SU-DHL-6 (cell line): ENCODE measurements around the gene SLC51A.

Experiments used
- EZH2phosphoT487 ChIP-seq: fragments of 200-600 bp; sonication (generic), shearing (Covaris generic); conservative IDR thresholded peaks from 2 replicates; pipeline ENCODE4 v1.6.1; 2018; ENCODE audit warnings: mild to moderate bottlenecking, antibody characterized with exemption, low read length, moderate library complexity, mixed read lengths
- TF ChIP-seq, protein P1 (sequence below): fragments of 200-600 bp; sonication (generic); IDR thresholded peaks from one replicate; pipeline ENCODE4 v1.5.1; 2017; ENCODE audit warnings: antibody characterized with exemption, mild to moderate bottlenecking, low read length, moderate library complexity; ENCODE audit not compliant: insufficient read depth, poor library complexity, severe bottlenecking

DNA sequence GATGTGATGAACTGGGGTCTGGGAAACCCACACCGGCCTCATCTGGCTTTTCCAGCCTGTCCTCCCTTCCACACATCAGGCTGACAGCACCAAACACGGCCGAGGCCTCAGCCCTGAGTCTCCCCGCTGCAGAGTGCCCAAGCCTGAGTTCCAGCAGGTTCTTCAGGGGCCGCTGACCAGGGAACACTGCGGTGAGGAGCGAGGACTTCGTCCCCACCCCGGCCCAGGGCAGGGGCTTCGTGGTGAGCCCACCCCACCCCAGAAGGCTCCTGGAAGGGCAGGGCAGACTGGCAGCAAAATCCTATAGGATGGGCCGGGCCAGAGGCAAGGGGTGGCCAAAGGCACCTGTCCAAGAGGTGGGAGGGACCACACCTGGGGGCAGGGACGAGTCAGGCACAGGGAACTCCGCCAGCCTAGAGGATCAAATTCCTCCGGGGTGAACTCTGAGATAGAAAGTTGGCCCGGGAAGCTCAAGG, at the start of gene SLC51A:
- TF ChIP-seq, protein P1, sequence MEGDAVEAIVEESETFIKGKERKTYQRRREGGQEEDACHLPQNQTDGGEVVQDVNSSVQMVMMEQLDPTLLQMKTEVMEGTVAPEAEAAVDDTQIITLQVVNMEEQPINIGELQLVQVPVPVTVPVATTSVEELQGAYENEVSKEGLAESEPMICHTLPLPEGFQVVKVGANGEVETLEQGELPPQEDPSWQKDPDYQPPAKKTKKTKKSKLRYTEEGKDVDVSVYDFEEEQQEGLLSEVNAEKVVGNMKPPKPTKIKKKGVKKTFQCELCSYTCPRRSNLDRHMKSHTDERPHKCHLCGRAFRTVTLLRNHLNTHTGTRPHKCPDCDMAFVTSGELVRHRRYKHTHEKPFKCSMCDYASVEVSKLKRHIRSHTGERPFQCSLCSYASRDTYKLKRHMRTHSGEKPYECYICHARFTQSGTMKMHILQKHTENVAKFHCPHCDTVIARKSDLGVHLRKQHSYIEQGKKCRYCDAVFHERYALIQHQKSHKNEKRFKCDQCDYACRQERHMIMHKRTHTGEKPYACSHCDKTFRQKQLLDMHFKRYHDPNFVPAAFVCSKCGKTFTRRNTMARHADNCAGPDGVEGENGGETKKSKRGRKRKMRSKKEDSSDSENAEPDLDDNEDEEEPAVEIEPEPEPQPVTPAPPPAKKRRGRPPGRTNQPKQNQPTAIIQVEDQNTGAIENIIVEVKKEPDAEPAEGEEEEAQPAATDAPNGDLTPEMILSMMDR = no peak
- no peak for TF ChIP-seq EZH2phosphoT487
